Fibroblast of the aortic adventitia (primary cell): ENCODE results near the gene SORBS2. TPM values are rescaled to one million over a fixed set of nuclear protein-coding genes. Genes with fewer than 3 reads are reported as not detected.
A peak's percentile ranks its signal among the peaks of the same experiment; 100 is the strongest.

ENCODE experiments used
- DNase-seq: peaks from one replicate; pipeline ENCODE4 v3.0.0-alpha.2; 2010; ENCODE audit warnings: low read depth
- H3K4me3 ChIP-seq: 2 replicates; pipeline ENCODE4 v1.5.1; 2011; ENCODE audit warnings: low read depth, mild to moderate bottlenecking, control low read depth, low read length, moderate library complexity
- CTCF ChIP-seq: IDR thresholded peaks from 2 replicates; pipeline ENCODE4 v1.5.1; 2011; ENCODE audit warnings: mild to moderate bottlenecking, low read length, control low read depth, inconsistent platforms; ENCODE audit not compliant: insufficient read depth
- total RNA-seq: library from RNA; depleted of rRNA; stranded (reverse); fragments of >200 nt; gene quantifications from 2 replicates; pipeline ENCODE4 v1.2.3, GENCODE V29; 2012; ENCODE audit warnings: low replicate concordance

SORBS2 gene
- total RNA-seq, 1 donor: 2.8 TPM

- H3K4me3 ChIP-seq: no peak overlapping the region
- DNase-seq: no peak
- TF ChIP-seq CTCF: no peak
These were observed 15.0 kb downstream of the SORBS2 start for GRCh38 chr4:185797018-185797417.

DNA sequence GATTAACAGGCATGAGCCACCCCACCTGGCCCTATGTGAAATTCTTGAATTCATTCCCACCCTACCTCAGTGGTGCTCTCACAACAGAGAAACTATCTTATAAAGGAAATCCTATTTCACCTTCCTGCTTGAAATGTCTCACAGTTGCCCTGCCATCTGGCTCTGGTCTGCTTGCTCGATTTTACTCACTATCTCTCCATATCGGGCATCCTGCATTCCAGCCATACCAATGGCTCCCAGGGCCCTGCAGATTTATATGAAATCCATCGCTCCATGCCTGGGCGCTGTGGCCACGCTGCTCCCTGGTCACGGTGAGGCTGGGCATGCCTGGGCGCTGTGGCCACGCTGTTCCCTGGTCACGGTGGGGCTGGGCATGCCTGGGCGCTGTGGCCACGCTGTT is 15.8 kb downstream of the SORBS2 start:
- TF ChIP-seq CTCF: no peak
- DNase-seq: no peak
- no peak overlapping the region for H3K4me3 ChIP-seq

DNA sequence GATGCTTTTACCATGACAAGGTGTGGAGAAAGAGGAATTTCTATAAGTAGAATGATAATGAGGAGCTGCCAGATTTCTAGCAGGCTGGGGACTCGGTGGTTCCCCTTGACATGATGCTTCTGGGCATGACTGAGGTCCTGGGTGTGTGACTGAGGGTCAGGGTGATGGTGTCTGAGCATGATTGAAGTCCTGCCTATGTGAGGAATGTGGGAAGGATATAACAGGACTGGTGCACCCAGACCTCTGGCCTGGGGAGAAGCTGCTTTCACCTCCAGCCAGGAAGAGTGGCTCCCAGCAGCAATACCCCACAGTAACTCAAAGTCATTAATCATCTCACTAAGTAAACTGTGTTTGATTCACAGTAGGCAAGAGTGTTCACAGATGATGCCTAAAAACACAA is 17.4 kb downstream of the SORBS2 start:
- no peak overlapping the region for H3K4me3 ChIP-seq
- no peak for TF ChIP-seq CTCF
- DNase-seq: no peak

DNA sequence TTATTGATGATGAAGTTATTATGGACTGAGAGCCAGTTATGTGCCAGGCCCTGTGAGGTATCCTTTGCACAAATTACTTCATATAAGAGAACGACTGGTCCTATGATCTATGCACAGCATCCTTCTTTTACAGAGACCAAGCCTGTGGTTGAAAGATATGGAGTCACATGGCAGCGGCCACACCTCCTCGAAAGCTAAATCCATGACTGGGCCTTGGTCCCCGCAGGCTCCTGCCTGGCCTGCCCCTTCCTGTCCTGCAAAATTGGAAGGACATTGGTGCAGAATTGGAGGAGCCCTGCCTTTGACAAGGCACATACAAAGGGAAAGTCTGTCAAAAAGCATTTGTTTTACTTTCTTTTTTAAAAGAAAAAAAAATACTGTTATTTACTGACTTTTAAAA is 18.3 kb downstream of the SORBS2 start:
- no peak for DNase-seq
- no peak for TF ChIP-seq CTCF
- H3K4me3 ChIP-seq: no peak overlapping the region

DNA sequence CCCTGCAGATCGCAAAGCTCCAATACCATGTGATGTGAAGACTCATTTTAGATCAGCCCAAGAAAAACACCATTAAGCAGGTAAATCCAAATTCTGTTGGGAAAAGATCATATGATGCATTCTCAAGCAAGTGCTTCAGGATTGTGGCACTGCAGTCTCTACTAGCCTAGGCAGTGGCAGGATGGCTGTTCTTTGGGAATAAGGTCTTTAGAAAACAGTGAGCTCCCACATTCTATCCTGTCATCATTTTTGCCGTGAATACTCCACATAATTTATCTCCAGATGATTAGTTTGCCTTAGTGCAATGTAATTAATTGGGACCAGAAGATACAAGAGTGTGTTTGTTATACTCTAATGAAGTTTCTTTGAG is 18.9 kb downstream of the SORBS2 start:
- DNase-seq: no peak
- no peak for TF ChIP-seq CTCF
- no peak overlapping the region for H3K4me3 ChIP-seq

DNA sequence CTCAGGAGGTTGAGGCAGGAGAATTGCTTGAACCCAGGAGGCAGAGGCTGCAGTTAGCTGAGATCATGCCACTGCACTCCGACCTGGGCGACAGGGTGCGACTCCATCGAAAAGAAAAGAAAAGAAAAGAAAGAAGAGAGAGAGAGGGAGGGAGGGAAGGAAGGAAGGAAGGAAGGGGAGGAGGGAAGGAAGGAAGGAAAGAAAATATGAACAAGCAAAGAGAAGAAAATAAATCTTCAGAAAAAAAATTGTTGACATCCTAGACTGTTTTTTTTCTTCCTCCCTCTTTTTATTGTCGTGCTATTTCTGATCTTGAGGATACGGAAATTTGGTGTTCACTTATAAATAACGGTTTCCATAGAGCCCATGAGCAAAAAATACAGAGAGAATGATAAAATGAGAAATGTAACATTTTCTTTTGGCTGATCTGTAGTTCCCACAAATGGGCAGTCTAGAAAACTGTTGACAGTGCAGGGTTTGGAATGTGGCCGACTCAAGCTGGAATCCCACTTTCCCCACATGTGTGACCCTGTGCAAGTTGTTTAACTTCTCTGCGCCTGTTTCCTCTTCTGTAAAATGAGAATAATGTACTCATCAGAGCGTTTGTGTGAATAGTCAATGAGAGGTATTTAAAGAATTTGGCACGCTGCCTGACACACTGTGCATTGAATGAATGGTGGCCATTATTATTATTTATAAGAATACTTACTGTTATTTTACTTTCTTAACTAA is 19.4 kb downstream of the SORBS2 start:
- DNase-seq: peak; percentile 82
- H3K4me3 ChIP-seq: no peak overlapping the region
- no peak for TF ChIP-seq CTCF
